Left ventricle myocardium superior (tissue), 1 donor: ENCODE data around the gene C16orf46. TPM values are rescaled to one million over a fixed set of nuclear protein-coding genes. Genes with fewer than 3 reads are reported as not detected.

ENCODE experiments used
- ATAC-seq: fragments of 200-7000 bp; cut with Tn5 transposase; one replicate; pipeline ENCODE4 v1.9.1; 2020; ENCODE audit warnings: mild to moderate bottlenecking, moderate library complexity
- DNase-seq: peaks from one replicate; pipeline ENCODE4 v3.0.0-alpha.2; 2020
- intact Hi-C: fragments of 100-400 bp; cut with micrococcal nuclease; formaldehyde crosslinking; loops from one replicate; pipeline ENCODE4 v1.11.0; 2022
- total RNA-seq: library from RNA; stranded (reverse); fragmentation: NEBNext Ultra II Directional; extraction: Animal tissue kit (Norgen Biotek cat#: 25700); gene quantifications from one replicate; pipeline ENCODE4 v1.2.1, GENCODE V29; 2021
- donor health status: DM: no; HTN: yes; CAD: no; lungs with severe emphysema.

C16orf46 gene
- total RNA-seq, 1 donor from 2014 or later: 0.69 TPM

- no peak for ATAC-seq
- DNase-seq: no peak
- intact Hi-C loops: no loop called here
Observed at GRCh38 chr16:81029930-81030604, 47.0 kb downstream of the C16orf46 start.

DNA sequence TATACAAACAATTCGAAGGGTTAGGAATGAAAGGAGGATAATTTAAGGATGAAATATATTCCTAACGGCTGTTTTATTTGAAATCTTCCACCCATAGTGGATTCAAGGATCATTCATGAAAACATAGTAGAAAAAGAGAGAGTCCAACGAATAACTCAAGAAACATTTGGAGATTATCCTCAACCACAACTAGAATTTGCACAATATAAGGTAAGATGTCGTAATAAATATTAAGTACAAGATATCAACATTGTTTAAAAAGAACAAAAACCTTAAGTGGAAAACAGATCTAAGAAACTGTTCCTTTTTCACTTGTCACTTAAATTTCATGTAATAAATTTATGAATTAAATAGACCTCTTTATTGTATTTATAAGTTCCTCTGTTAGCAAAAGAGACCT lies 50.6 kb downstream of the C16orf46 start:
- no peak for DNase-seq
- intact Hi-C loops: no loop called here
- ATAC-seq: no peak

- intact Hi-C loops: no loop called here
- DNase-seq (no peak), ATAC-seq (no peak)
Observed at GRCh38 chr16:81018496-81018895, 58.5 kb downstream of the C16orf46 start.

GRCh38 chr16:81014672-81015071 lies 62.4 kb downstream of the C16orf46 start:
- ATAC-seq: no peak
- no peak for DNase-seq
- intact Hi-C loops: no loop called here

DNA sequence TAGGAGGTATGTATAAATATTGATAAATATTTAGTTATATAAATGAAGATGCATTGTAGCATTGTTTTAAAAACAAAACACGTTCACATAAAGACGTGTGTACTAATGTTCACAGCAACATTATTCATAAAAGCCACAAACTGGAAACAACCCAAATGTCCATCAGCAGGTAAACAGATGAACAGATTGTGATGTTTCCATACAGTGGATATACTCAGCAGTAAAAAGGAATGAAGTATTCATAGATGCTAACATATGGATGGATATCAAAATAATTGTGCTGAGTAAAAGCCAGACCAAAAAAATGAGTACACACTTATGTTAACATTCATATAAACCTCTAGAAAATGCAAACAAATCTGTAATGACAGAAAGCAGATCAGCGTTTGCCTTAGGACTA lies 64.1 kb downstream of the C16orf46 start:
- DNase-seq: no peak
- intact Hi-C loops: no loop called here
- ATAC-seq: no peak

Other genes with a start within 250 kb of the C16orf46 start
- gene CMC2, start 70.4 kb downstream of the C16orf46 start, total RNA-seq: 132 TPM
- 7.2 TPM for gene CENPN, start 70.0 kb downstream of the C16orf46 start, total RNA-seq
- gene ATMIN, start 41.4 kb downstream of the C16orf46 start, total RNA-seq: 26.5 TPM
- 50.8 TPM for gene GCSH, start 19.2 kb upstream of the C16orf46 start, total RNA-seq
- gene BCO1, start 161.5 kb upstream of the C16orf46 start, total RNA-seq: not detected
- 10.3 TPM for gene GAN, start 237.7 kb upstream of the C16orf46 start, total RNA-seq